T-cell (primary cell): Measurements from ENCODE around the gene TTLL8. TPM values are rescaled to one million over a fixed set of nuclear protein-coding genes. Genes with fewer than 3 reads are reported as not detected.

Source experiments
- ATAC-seq, 4 experiments: fragments of 200-7000 bp in 3 of 4; fragments of 150-1000 bp in 1 of 4; cut with Tn5 transposase; replicated peaks in 1 of 4; 1 replicate in 3 of 4; 2 replicates in 1 of 4; pipeline ENCODE4 v1.10.0; 2021; ENCODE audit warnings: moderate library complexity in 3 of 4, mild to moderate bottlenecking in 2 of 4, moderate number of reproducible peaks in 1 of 4
- CTCF ChIA-PET, 2 donors: fragments of 300-600 bp; sonication (Branson Sonifier 250); formaldehyde crosslinking; loops; one replicate each; lab custom pipeline; 2022; ENCODE audit warnings: antibody characterized with exemption in 2 of 2; lab: Charles Lee
- POLR2A ChIA-PET, 2 donors: fragments of 300-600 bp; sonication (Branson Sonifier 250); formaldehyde crosslinking; loops; one replicate each; lab custom pipeline; 2022; ENCODE audit warnings: antibody characterized with exemption in 2 of 2; lab: Charles Lee
- DNase-seq, 35 experiments: peaks; one replicate each; pipeline versions ENCODE4 v3.0.0 to v3.0.0-alpha.2; 2013 to 2023
- H3K27ac ChIP-seq: one replicate; pipeline ENCODE4 v1.5.1; 2013; ENCODE audit warnings: low read length
- H3K27me3 ChIP-seq, 2 experiments: replicated peaks in 1 of 2; 1 replicate in 1 of 2; 2 replicates in 1 of 2; pipeline versions ENCODE4 v1.6.1 to v1.7.0; 2013; ENCODE audit warnings: low read length in 1 of 2, mixed read lengths in 1 of 2; ENCODE audit not compliant: control insufficient read depth in 2 of 2, insufficient read depth in 2 of 2; ENCODE audit errors: extremely low read depth in 1 of 2
- H3K36me3 ChIP-seq, 2 donors: 1 replicate in 1 of 2; 2 replicates in 1 of 2; pipeline versions ENCODE4 v1.6.1 to v1.7.0; 2013; ENCODE audit warnings: low read length in 1 of 2; ENCODE audit not compliant: control insufficient read depth in 2 of 2, insufficient read depth in 1 of 2; ENCODE audit errors: extremely low read depth in 1 of 2
- H3K4me1 ChIP-seq, 2 experiments: 1 replicate in 1 of 2; 2 replicates in 1 of 2; pipeline versions ENCODE4 v1.6.1 to v1.7.0; 2013; ENCODE audit warnings: low read length in 2 of 2, mixed read lengths in 1 of 2; ENCODE audit not compliant: insufficient read depth in 2 of 2, control insufficient read depth in 1 of 2; ENCODE audit errors: extremely low read depth in 1 of 2
- H3K4me3 ChIP-seq, 2 donors: 1 replicate in 1 of 2; 2 replicates in 1 of 2; pipeline versions ENCODE4 v1.5.1 to v1.7.0; 2013; ENCODE audit warnings: mild to moderate bottlenecking in 2 of 2, low read length in 1 of 2, moderate library complexity in 1 of 2; ENCODE audit not compliant: control insufficient read depth in 1 of 2; ENCODE audit errors: extremely low read depth in 1 of 2
- H3K9me3 ChIP-seq: 2 replicates; pipeline ENCODE4 v1.7.0; 2013
- H3K27ac Mint-ChIP-seq, 2 donors: one replicate each; pipeline ENCODE4 v1.8.0; 2020 to 2021; ENCODE audit warnings: mild to moderate bottlenecking in 2 of 2, mixed read lengths in 2 of 2
- H3K27me3 Mint-ChIP-seq, 2 donors: one replicate each; pipeline ENCODE4 v1.8.0; 2021 to 2022; ENCODE audit warnings: mixed read lengths in 2 of 2
- H3K36me3 Mint-ChIP-seq: one replicate; pipeline ENCODE4 v1.8.0; 2021; ENCODE audit warnings: mixed read lengths
- H3K4me1 Mint-ChIP-seq, 3 donors: one replicate each; pipeline ENCODE4 v1.8.0; 2020 to 2022; ENCODE audit warnings: mixed read lengths in 3 of 3, mild to moderate bottlenecking in 1 of 3
- H3K4me3 Mint-ChIP-seq, 3 donors: one replicate each; pipeline ENCODE4 v1.8.0; 2020 to 2022; ENCODE audit warnings: mild to moderate bottlenecking in 3 of 3, mixed read lengths in 3 of 3, moderate library complexity in 3 of 3
- H3K9me3 Mint-ChIP-seq, 3 donors: one replicate each; pipeline ENCODE4 v1.8.0; 2020 to 2022; ENCODE audit warnings: mixed read lengths in 3 of 3
- WGBS: methylation state at CpG from one replicate; pipeline ENCODE4 v1.1.5; 2013; ENCODE audit warnings: missing lambda C conversion rate; ENCODE audit not compliant: insufficient coverage; 5-methylcytosine and 5-hydroxymethylcytosine counted together
- total RNA-seq, 35 experiments: library from RNA in 6 of 35; stranded (reverse) in 6 of 35; fragments of 120-200 nt in 1 of 35; gene quantifications; one replicate each; pipeline versions ENCODE4 v1.2.1 to v1.2.4 and lab custom pipeline; 2013 to 2026

The TTLL8 gene
- not detected for total RNA-seq
- not detected for total RNA-seq (2013)
- 0 to 0.56 (median 0.11) reads per million in 29 experiments for total RNA-seq (lab: John Stamatoyannopoulos, UW)

- 16% methylated on average over 79 of the region's 102 CpGs for WGBS
- no peak within 1 kb of the TSS for H3K27ac ChIP-seq
- Mint-ChIP-seq H3K27ac (no peak within 1 kb of the TSS), H3K27me3 (peaks cover 26 to 43% of the 10 kb centered on the region in 2 donors), H3K9me3 (peaks cover 0 to 4% (median 0%) of the 10 kb centered on the region in 3 donors), H3K36me3 (no peaks in the 10 kb centered on the region), H3K4me3 (peak within 1 kb of the TSS in 1 of 3 donors; percentile 36), H3K4me1 (no peaks in the 10 kb centered on the region)
- POLR2A ChIA-PET: no interaction called here
- peaks cover 0 to 60% of the 10 kb centered on the region in 2 experiments for H3K27me3 ChIP-seq
- H3K9me3 ChIP-seq: no peaks in the 10 kb centered on the region
- CTCF ChIA-PET: no interaction called here
- DNase-seq (no peak), ATAC-seq (peak in 1 of 4 experiments; percentile 37)
- H3K36me3 ChIP-seq: no peaks in the 10 kb centered on the region
- no peak within 1 kb of the TSS for H3K4me3 ChIP-seq
- no peaks in the 10 kb centered on the region for H3K4me1 ChIP-seq
Measured at GRCh38 chr22:50058061-50058905, at the start of gene TTLL8. TSS of gene TTLL8 (minus strand) at chr22:50058298.

GRCh38 chr22:50107529-50107928 lies 49.4 kb upstream of the TTLL8 start:
- ATAC-seq: no peak
- peaks cover under 1 to 13% of the 10 kb centered on the region in 2 donors for H3K27me3 Mint-ChIP-seq
- WGBS: 93% methylated on average over 7 of the region's 9 CpGs
- peaks cover 8 to 13% of the 10 kb centered on the region in 2 experiments for H3K4me1 ChIP-seq
- H3K36me3 ChIP-seq: no peaks in the 10 kb centered on the region
- POLR2A ChIA-PET: no interaction called here
- H3K27me3 ChIP-seq: peaks cover 0 to 9% of the 10 kb centered on the region in 2 experiments
- no peak overlapping the region for H3K27ac Mint-ChIP-seq
- H3K9me3 ChIP-seq: no peaks in the 10 kb centered on the region
- H3K4me1 Mint-ChIP-seq: peaks cover 11 to 27% (median 14%) of the 10 kb centered on the region in 3 donors
- H3K9me3 Mint-ChIP-seq: no peaks in the 10 kb centered on the region
- H3K27ac ChIP-seq: no peak overlapping the region
- CTCF ChIA-PET: interaction anchor here in 1 of 2 donors (0.5 to 0.6 kb wide), 2 partner anchors 20 to 60 kb away, joined by 3 read pairs; no protein-coding TSS in a partner anchor
- H3K4me3 Mint-ChIP-seq: no peak overlapping the region
- no peak for DNase-seq
- H3K36me3 Mint-ChIP-seq: no peaks in the 10 kb centered on the region
- no peak overlapping the region for H3K4me3 ChIP-seq

GRCh38 chr22:50105208-50106100 lies 47.4 kb upstream of the TTLL8 start:
- H3K9me3 ChIP-seq: no peaks in the 10 kb centered on the region
- H3K4me1 ChIP-seq: peaks cover 3 to 7% of the 10 kb centered on the region in 2 experiments
- ATAC-seq: peak; percentile 65 to 82 (median 74)
- H3K36me3 Mint-ChIP-seq: no peaks in the 10 kb centered on the region
- no peaks in the 10 kb centered on the region for H3K9me3 Mint-ChIP-seq
- peaks cover 6 to 10% (median 9%) of the 10 kb centered on the region in 3 donors for H3K4me1 Mint-ChIP-seq
- ChIA-PET POLR2A (interaction anchor here in 1 of 2 donors (0.5 kb wide), 1 partner anchor 87 kb away, joined by 5 read pairs; no protein-coding TSS in a partner anchor), CTCF (interaction anchor here in 1 of 2 donors (0.5 kb wide), 1 partner anchor 348 kb away, joined by 3 read pairs; no protein-coding TSS in a partner anchor)
- H3K4me3 Mint-ChIP-seq: peak overlapping the region; percentile 48 to 56 (median 53)
- H3K4me3 ChIP-seq: peak overlapping the region in 1 of 2 donors; percentile 6
- no peaks in the 10 kb centered on the region for H3K36me3 ChIP-seq
- peaks cover 0 to 9% of the 10 kb centered on the region in 2 donors for H3K27me3 Mint-ChIP-seq
- WGBS: 19% methylated on average over 8 of the region's 9 CpGs
- no peak overlapping the region for H3K27ac ChIP-seq
- H3K27ac Mint-ChIP-seq: peak overlapping the region; percentile 44 to 63
- DNase-seq: peak in 2 of 35 experiments; percentile 25 to 27
- H3K27me3 ChIP-seq: peaks cover 0 to 8% of the 10 kb centered on the region in 2 experiments

- ATAC-seq (no peak), DNase-seq (no peak)
- Mint-ChIP-seq H3K27ac (no peak overlapping the region), H3K9me3 (no peaks in the 10 kb centered on the region), H3K36me3 (no peaks in the 10 kb centered on the region), H3K4me1 (peaks cover 6 to 10% (median 9%) of the 10 kb centered on the region in 3 donors), H3K4me3 (no peak overlapping the region), H3K27me3 (peaks cover 0 to 11% of the 10 kb centered on the region in 2 donors)
- Histone ChIP-seq H3K4me3 (no peak overlapping the region), H3K4me1 (peaks cover 3 to 7% of the 10 kb centered on the region in 2 experiments), H3K27ac (no peak overlapping the region), H3K36me3 (no peaks in the 10 kb centered on the region), H3K27me3 (peaks cover 0 to 8% of the 10 kb centered on the region in 2 experiments), H3K9me3 (no peaks in the 10 kb centered on the region)
- POLR2A ChIA-PET: no interaction called here
- 83% methylated on average over 2 of the region's 6 CpGs for WGBS
- CTCF ChIA-PET: no interaction called here
Measured at GRCh38 chr22:50104141-50104544, 46.0 kb upstream of the TTLL8 start.

GRCh38 chr22:50102946-50103345 lies 44.8 kb upstream of the TTLL8 start:
- POLR2A ChIA-PET: no interaction called here
- ATAC-seq (no peak), DNase-seq (no peak)
- Histone ChIP-seq H3K27ac (no peak overlapping the region), H3K9me3 (no peaks in the 10 kb centered on the region), H3K4me1 (peaks cover 3 to 7% of the 10 kb centered on the region in 2 experiments), H3K36me3 (no peaks in the 10 kb centered on the region), H3K4me3 (no peak overlapping the region), H3K27me3 (peaks cover 0 to 8% of the 10 kb centered on the region in 2 experiments)
- CTCF ChIA-PET: no interaction called here
- no peak overlapping the region for H3K4me3 Mint-ChIP-seq
- peaks cover 6 to 10% (median 9%) of the 10 kb centered on the region in 3 donors for H3K4me1 Mint-ChIP-seq
- no peak overlapping the region for H3K27ac Mint-ChIP-seq
- no peaks in the 10 kb centered on the region for H3K36me3 Mint-ChIP-seq
- no peaks in the 10 kb centered on the region for H3K9me3 Mint-ChIP-seq
- 48% methylated on average over 11 of the region's 11 CpGs for WGBS
- H3K27me3 Mint-ChIP-seq: peaks cover 6 to 15% of the 10 kb centered on the region in 2 donors
